Measurements from ENCODE around the gene TRAPPC3. TPM values are rescaled to one million over a fixed set of nuclear protein-coding genes. Genes with fewer than 3 reads are reported as not detected.

Gene TRAPPC3
- total RNA-seq, 4 donors from 2014 or later: 54.6 to 165 (median 105) TPM

DNA sequence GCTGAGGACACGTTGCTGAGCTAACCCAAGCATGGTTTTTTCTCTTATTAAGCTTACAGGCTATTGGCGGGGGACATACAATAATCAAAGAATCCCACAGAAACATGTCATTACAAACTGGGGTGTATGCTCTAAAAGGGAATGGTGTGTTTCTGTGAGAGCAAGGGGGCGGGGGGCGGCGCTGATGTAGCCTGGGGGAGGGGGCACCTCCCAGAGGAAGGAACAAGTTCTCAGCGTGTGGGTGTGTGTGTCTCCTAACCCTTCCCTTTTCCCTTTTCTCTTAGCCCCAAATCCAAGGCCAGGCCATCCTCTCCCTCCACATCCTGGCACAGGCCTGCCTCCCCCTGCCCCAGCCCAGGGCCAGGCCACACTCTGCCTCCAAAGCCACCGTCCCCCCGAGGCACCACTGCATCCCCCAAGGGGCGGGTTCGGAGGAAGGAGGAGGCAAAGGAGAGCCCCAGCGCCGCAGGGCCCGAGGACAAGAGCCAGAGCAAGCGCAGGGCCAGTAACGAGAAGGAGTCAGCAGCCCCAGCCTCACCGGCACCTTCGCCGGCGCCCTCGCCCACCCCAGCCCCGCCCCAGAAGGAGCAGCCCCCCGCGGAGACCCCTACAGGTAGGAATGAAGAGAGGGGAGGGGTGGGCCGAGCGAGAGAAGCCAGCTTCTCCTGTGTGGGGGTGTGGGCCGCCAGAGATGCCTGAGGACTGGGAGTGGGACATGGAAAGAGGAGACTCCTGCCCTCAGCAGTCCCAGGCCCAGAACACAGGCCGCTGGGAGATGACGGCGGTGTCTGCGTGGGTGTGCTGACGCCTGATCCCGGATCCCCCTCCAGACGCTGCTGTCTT, 28.5 kb upstream of the TRAPPC3 start:
- Histone ChIP-seq H3K27ac (peak overlapping the region; percentile 79 to 86 (median 82)), H3K4me3 (peak overlapping the region in 3 of 4 donors; percentile 13 to 36 (median 24)), H3K27me3 (no peaks in the 10 kb centered on the region), H3K4me1 (peaks cover 16 to 43% (median 29%) of the 10 kb centered on the region in 4 donors), H3K9me3 (no peaks in the 10 kb centered on the region), H3K36me3 (peaks cover 0 to 48% (median 15%) of the 10 kb centered on the region in 4 donors)
- intact Hi-C loops (cut with DNase I; ENCODE audit: low total_unique reads): no loop called here
- 61 to 83% methylated on average over 4 to 33 of the region's 33 CpGs for WGBS, 2 donors (ENCODE audit: low coverage in 1 of 2)
- TF ChIP-seq POLR2AphosphoS5 (IDR thresholded peaks at IDR 0.05): no peak
- TF ChIP-seq, protein P1, sequence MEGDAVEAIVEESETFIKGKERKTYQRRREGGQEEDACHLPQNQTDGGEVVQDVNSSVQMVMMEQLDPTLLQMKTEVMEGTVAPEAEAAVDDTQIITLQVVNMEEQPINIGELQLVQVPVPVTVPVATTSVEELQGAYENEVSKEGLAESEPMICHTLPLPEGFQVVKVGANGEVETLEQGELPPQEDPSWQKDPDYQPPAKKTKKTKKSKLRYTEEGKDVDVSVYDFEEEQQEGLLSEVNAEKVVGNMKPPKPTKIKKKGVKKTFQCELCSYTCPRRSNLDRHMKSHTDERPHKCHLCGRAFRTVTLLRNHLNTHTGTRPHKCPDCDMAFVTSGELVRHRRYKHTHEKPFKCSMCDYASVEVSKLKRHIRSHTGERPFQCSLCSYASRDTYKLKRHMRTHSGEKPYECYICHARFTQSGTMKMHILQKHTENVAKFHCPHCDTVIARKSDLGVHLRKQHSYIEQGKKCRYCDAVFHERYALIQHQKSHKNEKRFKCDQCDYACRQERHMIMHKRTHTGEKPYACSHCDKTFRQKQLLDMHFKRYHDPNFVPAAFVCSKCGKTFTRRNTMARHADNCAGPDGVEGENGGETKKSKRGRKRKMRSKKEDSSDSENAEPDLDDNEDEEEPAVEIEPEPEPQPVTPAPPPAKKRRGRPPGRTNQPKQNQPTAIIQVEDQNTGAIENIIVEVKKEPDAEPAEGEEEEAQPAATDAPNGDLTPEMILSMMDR (IDR thresholded peaks at IDR 0.05): no peak
- no peak for TF ChIP-seq EP300 (IDR thresholded peaks at IDR 0.05; ENCODE audit: low read depth)
- TF ChIP-seq POLR2A (IDR thresholded peaks at IDR 0.05): no peak
- no peak for DNase-seq
- in situ Hi-C loops (cut with MboI; ENCODE audit: low pct_ligation_motif_present in 1 of 4, low pct_unique_long_range_greater_than_20kb in 1 of 4, low sequenced_read_pairs in 3 of 4): loop anchor here in 3 of 4 donors (25.0 kb wide), 2 partner anchors 109 to 234 kb away; no protein-coding TSS in a partner anchor

DNA sequence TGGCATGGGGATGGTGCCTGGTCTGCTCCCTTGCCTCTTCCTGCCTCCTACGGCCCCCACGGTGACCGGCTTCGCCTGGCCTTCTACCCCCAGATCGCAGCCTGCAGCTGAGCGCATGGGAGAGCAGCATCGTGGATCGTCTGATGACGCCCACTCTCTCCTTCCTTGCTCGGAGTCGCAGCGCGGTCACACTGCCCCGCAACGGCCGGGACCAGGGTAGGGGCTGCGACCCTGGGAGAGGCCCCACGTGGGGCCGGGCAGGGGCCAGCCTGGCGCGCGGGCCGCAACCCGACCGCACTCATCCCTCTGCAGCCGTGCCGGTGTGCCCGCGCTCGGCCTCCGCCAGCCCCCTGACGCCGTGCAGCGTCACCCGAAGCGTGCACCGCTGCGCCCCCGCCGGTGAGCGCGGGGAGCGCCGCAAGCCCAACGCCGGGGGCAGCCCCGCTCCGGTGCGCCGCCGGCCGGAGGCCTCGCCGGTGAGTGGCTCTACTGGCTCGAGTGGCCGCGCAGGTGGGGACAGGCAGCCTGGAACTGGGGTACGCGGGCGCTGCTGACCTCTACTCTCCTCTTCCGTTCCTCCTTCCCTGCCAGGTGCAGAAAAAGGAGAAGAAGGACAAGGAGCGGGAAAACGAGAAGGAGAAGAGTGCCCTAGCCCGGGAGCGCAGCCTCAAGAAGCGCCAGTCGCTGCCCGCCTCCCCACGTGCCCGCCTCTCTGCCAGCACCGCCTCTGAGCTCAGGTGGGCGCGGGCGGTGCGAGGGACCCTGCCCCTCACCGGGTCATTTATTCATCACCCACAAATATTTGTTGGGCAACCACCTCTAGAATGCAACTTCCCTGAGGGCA, 27.0 kb upstream of the TRAPPC3 start:
- Histone ChIP-seq H3K4me3 (no peak overlapping the region), H3K36me3 (peaks cover 0 to 58% (median 20%) of the 10 kb centered on the region in 4 donors), H3K27me3 (no peaks in the 10 kb centered on the region), H3K9me3 (no peaks in the 10 kb centered on the region), H3K4me1 (peaks cover 16 to 39% (median 27%) of the 10 kb centered on the region in 4 donors), H3K27ac (peak overlapping the region; percentile 79 to 86 (median 82))
- TF ChIP-seq EP300 (IDR thresholded peaks at IDR 0.05; ENCODE audit: low read depth): no peak
- no peak for TF ChIP-seq POLR2AphosphoS5 (IDR thresholded peaks at IDR 0.05)
- TF ChIP-seq, protein P1 (IDR thresholded peaks at IDR 0.05): peak in 1 of 5 experiments; percentile 12
- WGBS, 2 donors (ENCODE audit: low coverage in 1 of 2): 96 to 100% methylated on average over 5 to 67 of the region's 76 CpGs
- in situ Hi-C loops (cut with MboI; ENCODE audit: low pct_ligation_motif_present in 1 of 4, low pct_unique_long_range_greater_than_20kb in 1 of 4, low sequenced_read_pairs in 3 of 4) (loop anchor here in 3 of 4 donors (25.0 kb wide), 2 partner anchors 111 to 236 kb away; no protein-coding TSS in a partner anchor), intact Hi-C loops (cut with DNase I; ENCODE audit: low total_unique reads) (no loop called here)
- no peak for DNase-seq

DNA sequence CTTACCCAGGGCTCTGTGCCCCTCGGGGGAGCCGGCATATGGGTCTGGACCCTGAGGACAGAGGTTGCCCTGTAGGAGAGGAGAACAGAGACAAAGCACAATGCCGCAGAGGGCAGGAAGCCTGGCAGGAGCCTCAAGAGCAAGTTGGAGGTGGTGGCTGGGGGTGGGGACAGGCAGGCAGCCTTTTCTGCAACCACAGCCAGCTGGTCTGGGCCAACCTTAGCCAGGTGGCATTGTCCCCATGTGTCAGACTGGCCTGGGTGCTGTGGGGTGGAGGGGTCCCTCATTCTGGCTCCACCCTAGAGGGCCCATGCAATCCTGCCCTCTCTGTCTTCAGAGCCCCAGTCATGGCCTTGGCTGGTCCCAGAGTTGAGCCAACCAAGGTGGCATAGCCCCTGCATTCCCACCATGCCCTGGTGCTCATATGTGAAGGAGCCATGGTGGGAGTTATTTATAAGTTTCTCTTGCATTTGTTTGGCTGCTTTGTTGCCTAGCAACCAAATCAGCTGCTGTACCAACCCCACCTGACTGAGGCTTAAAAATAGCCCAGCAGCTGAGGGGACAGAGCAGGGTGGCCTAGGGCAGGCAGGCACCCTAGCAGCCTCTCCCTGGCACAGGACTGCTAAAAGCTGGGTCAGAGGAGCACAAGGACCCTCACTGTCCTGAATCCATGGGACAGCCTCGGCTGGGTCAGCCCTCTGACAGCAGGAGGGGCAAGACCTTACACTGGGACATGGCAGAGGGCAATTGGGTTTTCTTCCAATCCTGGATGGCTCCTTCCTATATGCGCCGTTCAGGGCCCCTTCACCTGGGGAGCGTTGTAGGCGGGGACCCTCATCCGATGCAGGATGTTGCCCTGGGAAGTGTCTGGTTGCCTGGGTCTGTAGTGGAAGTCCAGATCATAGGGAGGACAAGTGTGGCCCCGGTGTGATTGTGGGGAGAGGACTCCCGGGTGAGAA, 26.1 kb upstream of the TRAPPC3 start:
- H3K4me3 ChIP-seq: no peak overlapping the region
- H3K27me3 ChIP-seq: no peaks in the 10 kb centered on the region
- TF ChIP-seq POLR2AphosphoS5 (IDR thresholded peaks at IDR 0.05) (peak in 1 of 3 donors; percentile 15), POLR2A (IDR thresholded peaks at IDR 0.05) (no peak)
- peaks cover 0 to 54% (median 20%) of the 10 kb centered on the region in 4 donors for H3K36me3 ChIP-seq
- intact Hi-C loops (cut with DNase I; ENCODE audit: low total_unique reads) (no loop called here), in situ Hi-C loops (cut with MboI; ENCODE audit: low pct_ligation_motif_present in 1 of 4, low pct_unique_long_range_greater_than_20kb in 1 of 4, low sequenced_read_pairs in 3 of 4) (loop anchor here in 3 of 4 donors (25.0 kb wide), 2 partner anchors 112 to 237 kb away; no protein-coding TSS in a partner anchor)
- H3K9me3 ChIP-seq: no peaks in the 10 kb centered on the region
- peak; percentile 66 for DNase-seq
- peak overlapping the region; percentile 79 to 86 (median 82) for H3K27ac ChIP-seq
- H3K4me1 ChIP-seq: peaks cover 16 to 39% (median 27%) of the 10 kb centered on the region in 4 donors
- 83% methylated on average over 11 of the region's 11 CpGs; no CpG with 5 or more reads in 1 of the 2 donors for WGBS, 2 donors (ENCODE audit: low coverage in 1 of 2)

DNA sequence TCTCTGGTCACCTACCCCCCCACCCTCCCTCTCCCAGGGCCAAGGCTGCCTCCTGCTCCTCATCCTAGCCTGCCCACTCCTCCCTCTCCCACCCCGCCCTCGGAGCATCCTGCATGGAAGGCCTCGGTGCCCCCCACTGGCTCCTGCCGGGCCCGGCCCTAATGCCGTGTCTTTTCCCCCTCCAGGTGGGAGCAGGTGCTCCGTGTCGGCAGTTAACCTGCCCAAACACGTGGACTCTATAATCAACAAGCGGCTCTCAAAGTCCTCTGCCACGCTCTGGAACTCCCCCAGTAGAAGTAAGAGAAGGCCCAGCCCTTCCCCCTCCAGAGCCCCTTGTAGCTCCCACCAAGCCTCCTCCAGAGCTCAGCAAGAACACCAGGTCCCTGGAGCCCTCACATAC, 25.4 kb upstream of the TRAPPC3 start:
- DNase-seq: no peak
- no peak for TF ChIP-seq EP300 (IDR thresholded peaks at IDR 0.05; ENCODE audit: low read depth)
- TF ChIP-seq POLR2A (IDR thresholded peaks at IDR 0.05): no peak
- no peak for TF ChIP-seq POLR2AphosphoS5 (IDR thresholded peaks at IDR 0.05)
- TF ChIP-seq, protein P1 (IDR thresholded peaks at IDR 0.05): no peak
- intact Hi-C loops (cut with DNase I; ENCODE audit: low total_unique reads): no loop called here
- Histone ChIP-seq H3K27ac (peak overlapping the region; percentile 22 to 86 (median 82)), H3K27me3 (no peaks in the 10 kb centered on the region), H3K4me1 (peaks cover 15 to 39% (median 26%) of the 10 kb centered on the region in 4 donors), H3K36me3 (peaks cover 0 to 49% (median 18%) of the 10 kb centered on the region in 4 donors), H3K4me3 (no peak overlapping the region), H3K9me3 (no peaks in the 10 kb centered on the region)
- in situ Hi-C loops (cut with MboI; ENCODE audit: low pct_ligation_motif_present in 1 of 4, low pct_unique_long_range_greater_than_20kb in 1 of 4, low sequenced_read_pairs in 3 of 4): loop anchor here in 3 of 4 donors (25.0 kb wide), 2 partner anchors 113 to 238 kb away; no protein-coding TSS in a partner anchor
- 85% methylated on average over 11 of the region's 11 CpGs; no CpG with 5 or more reads in 1 of the 2 donors for WGBS, 2 donors (ENCODE audit: low coverage in 1 of 2)

Data from transverse colon (tissue), 4 donors.